Stimulated activated CD4-positive, alpha-beta T cell treated with anti-CD3 and anti-CD28 coated beads, TNF-alpha, amount 100 ng/mL, for 1 hour (primary cell): Measurements from ENCODE around the gene PLEKHN1.
A peak's percentile ranks its signal among the peaks of the same experiment; 100 is the strongest.
"Not testable (repeated sequence)": the region's sequence is repeated elsewhere in the genome, so short reads cannot be mapped to it uniquely, and the experiment has no call there.

ENCODE experiments used
- DNase-seq, 3 donors: peaks; one replicate each; pipeline ENCODE4 v3.0.0-alpha.2; 2020; ENCODE audit warnings: low read depth in 3 of 3, low spot score in 1 of 3

The PLEKHN1 gene

GRCh38 chr1:973459-974292 is 7.4 kb downstream of the PLEKHN1 start:
- no peak for DNase-seq

GRCh38 chr1:974293-974640 is 8.0 kb downstream of the PLEKHN1 start:
- DNase-seq, result no peak

GRCh38 chr1:974687-975328 is 8.5 kb downstream of the PLEKHN1 start:
- DNase-seq, result no peak

GRCh38 chr1:975365-975764 is 9.1 kb downstream of the PLEKHN1 start:
- DNase-seq, result no peak

- DNase-seq, result peak in 2 of 3 donors; percentile 50 to 57
These were observed 9.8 kb downstream of the PLEKHN1 start for GRCh38 chr1:975896-976683.

- not testable (repeated sequence) for DNase-seq
These were observed 10.5 kb downstream of the PLEKHN1 start for GRCh38 chr1:976791-977190.

- DNase-seq, result no peak
These were observed 12.0 kb downstream of the PLEKHN1 start for GRCh38 chr1:978069-978834.

- no peak for DNase-seq
These were observed 12.8 kb downstream of the PLEKHN1 start for GRCh38 chr1:978835-979743.

GRCh38 chr1:979744-980072 is 13.4 kb downstream of the PLEKHN1 start:
- DNase-seq, result no peak

GRCh38 chr1:980137-980571 is 13.9 kb downstream of the PLEKHN1 start:
- no peak for DNase-seq

- no peak for DNase-seq
These were observed 14.5 kb downstream of the PLEKHN1 start for GRCh38 chr1:980602-981395.

- DNase-seq, result no peak
These were observed 15.2 kb downstream of the PLEKHN1 start for GRCh38 chr1:981491-981954.

GRCh38 chr1:981955-982558 is 15.8 kb downstream of the PLEKHN1 start, which contains the start of gene PERM1:
Gene PERM1 (minus strand): TSS chr1:982093. CDS start chr1:981029, 1,064 bp downstream.
- no peak for DNase-seq

- DNase-seq, result no peak
These were observed 16.6 kb downstream of the PLEKHN1 start for GRCh38 chr1:982765-983436.

- peak in 2 of 3 donors; percentile 45 to 59 for DNase-seq
These were observed 17.7 kb downstream of the PLEKHN1 start for GRCh38 chr1:983798-984475.

- DNase-seq, result no peak
These were observed 18.2 kb downstream of the PLEKHN1 start for GRCh38 chr1:984476-984814.

- no peak for DNase-seq
These were observed 18.8 kb downstream of the PLEKHN1 start for GRCh38 chr1:985126-985525.

GRCh38 chr1:988061-988460 is 21.8 kb downstream of the PLEKHN1 start:
- not testable (repeated sequence) for DNase-seq
